ENCODE data around the gene GSDME. TPM values are rescaled to one million over a fixed set of nuclear protein-coding genes. Genes with fewer than 3 reads are reported as not detected.
A peak's percentile ranks its signal among the peaks of the same experiment; 100 is the strongest.

GSDME gene
- total and polyA plus RNA-seq, 10 of the 15 experiments (the other 5 are each of a cell fraction or from before 2014, with no cell fraction given), result 23.7 to 245 (median 128) TPM

DNA sequence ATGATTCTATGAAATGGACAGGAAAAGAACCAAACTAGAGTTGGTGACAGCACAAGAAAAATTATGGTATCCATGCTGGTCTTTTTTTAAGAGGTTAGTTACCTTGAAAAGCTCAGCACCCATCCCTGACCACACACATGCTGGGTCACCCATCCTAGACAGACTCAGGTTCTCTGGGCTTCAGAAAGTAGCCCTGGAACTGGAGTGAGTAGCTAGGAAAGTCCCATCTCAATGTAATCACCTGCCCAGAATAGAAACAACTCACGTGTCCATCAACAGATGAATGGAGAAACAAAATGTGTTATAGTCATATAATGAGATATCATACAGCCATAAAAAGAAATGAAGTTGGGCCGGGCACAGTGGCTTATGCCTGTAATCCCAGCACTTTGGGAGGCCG lies 37.0 kb downstream of the GSDME start (continued):
- TF ChIP-seq TBL1XR1 (IDR thresholded peaks at IDR 0.05; ENCODE audit: low read depth, low read length) (no peak), TCF12 (IDR thresholded peaks at IDR 0.05; ENCODE audit: low read depth, low read length) (no peak), STAT3 (IDR thresholded peaks at IDR 0.05; ENCODE audit: low read depth, low read length) (no peak), CBX3 (IDR thresholded peaks at IDR 0.05; ENCODE audit: borderline replicate concordance, low read depth) (no peak), MXI1 (IDR thresholded peaks at IDR 0.05; ENCODE audit: low read depth, low read length) (no peak), NFXL1 (IDR thresholded peaks at IDR 0.05; ENCODE audit: borderline replicate concordance) (no peak), YY1 (IDR thresholded peaks at IDR 0.05; ENCODE audit: low read depth, low read length) (no peak), RUNX3 (IDR thresholded peaks at IDR 0.05; ENCODE audit: low read length) (peak; percentile 77), EGR1 (IDR thresholded peaks at IDR 0.05; ENCODE audit: borderline replicate concordance in 1 of 2, low read depth in 2 of 2, low read length in 2 of 2) (no peak), ZNF24 (IDR thresholded peaks at IDR 0.05) (no peak), HDAC2 (IDR thresholded peaks at IDR 0.05) (no peak), ATF7 (IDR thresholded peaks at IDR 0.05; ENCODE audit: low read depth) (no peak), CBX5 (IDR thresholded peaks at IDR 0.05; ENCODE audit: low read depth) (no peak), ZNF217 (IDR thresholded peaks at IDR 0.05) (no peak), SMAD1 (IDR thresholded peaks at IDR 0.05; ENCODE audit: low read depth, partially characterized antibody) (no peak), WRNIP1 (IDR thresholded peaks at IDR 0.05; ENCODE audit: borderline replicate concordance, low read depth, low read length) (no peak)
- TF ChIP-seq, protein P1, sequence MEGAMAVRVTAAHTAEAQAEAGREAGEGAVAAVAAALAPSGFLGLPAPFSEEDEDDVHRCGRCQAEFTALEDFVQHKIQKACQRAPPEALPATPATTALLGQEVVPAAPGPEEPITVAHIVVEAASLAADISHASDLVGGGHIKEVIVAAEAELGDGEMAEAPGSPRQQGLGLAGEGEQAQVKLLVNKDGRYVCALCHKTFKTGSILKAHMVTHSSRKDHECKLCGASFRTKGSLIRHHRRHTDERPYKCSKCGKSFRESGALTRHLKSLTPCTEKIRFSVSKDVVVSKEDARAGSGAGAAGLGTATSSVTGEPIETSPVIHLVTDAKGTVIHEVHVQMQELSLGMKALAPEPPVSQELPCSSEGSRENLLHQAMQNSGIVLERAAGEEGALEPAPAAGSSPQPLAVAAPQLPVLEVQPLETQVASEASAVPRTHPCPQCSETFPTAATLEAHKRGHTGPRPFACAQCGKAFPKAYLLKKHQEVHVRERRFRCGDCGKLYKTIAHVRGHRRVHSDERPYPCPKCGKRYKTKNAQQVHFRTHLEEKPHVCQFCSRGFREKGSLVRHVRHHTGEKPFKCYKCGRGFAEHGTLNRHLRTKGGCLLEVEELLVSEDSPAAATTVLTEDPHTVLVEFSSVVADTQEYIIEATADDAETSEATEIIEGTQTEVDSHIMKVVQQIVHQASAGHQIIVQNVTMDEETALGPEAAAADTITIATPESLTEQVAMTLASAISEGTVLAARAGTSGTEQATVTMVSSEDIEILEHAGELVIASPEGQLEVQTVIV (IDR thresholded peaks at IDR 0.05; ENCODE audit: borderline replicate concordance, partially characterized antibody), result no peak
- TF ChIP-seq, protein P2, sequence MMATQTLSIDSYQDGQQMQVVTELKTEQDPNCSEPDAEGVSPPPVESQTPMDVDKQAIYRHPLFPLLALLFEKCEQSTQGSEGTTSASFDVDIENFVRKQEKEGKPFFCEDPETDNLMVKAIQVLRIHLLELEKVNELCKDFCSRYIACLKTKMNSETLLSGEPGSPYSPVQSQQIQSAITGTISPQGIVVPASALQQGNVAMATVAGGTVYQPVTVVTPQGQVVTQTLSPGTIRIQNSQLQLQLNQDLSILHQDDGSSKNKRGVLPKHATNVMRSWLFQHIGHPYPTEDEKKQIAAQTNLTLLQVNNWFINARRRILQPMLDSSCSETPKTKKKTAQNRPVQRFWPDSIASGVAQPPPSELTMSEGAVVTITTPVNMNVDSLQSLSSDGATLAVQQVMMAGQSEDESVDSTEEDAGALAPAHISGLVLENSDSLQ (IDR thresholded peaks at IDR 0.05), result peak; percentile 46; the same call in 1 of the 2 replicates
- TF ChIP-seq, protein P3, sequence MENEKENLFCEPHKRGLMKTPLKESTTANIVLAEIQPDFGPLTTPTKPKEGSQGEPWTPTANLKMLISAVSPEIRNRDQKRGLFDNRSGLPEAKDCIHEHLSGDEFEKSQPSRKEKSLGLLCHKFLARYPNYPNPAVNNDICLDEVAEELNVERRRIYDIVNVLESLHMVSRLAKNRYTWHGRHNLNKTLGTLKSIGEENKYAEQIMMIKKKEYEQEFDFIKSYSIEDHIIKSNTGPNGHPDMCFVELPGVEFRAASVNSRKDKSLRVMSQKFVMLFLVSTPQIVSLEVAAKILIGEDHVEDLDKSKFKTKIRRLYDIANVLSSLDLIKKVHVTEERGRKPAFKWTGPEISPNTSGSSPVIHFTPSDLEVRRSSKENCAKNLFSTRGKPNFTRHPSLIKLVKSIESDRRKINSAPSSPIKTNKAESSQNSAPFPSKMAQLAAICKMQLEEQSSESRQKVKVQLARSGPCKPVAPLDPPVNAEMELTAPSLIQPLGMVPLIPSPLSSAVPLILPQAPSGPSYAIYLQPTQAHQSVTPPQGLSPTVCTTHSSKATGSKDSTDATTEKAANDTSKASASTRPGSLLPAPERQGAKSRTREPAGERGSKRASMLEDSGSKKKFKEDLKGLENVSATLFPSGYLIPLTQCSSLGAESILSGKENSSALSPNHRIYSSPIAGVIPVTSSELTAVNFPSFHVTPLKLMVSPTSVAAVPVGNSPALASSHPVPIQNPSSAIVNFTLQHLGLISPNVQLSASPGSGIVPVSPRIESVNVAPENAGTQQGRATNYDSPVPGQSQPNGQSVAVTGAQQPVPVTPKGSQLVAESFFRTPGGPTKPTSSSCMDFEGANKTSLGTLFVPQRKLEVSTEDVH (IDR thresholded peaks at IDR 0.05; ENCODE audit: low read depth, partially characterized antibody), result no peak
- TF ChIP-seq, protein P4, sequence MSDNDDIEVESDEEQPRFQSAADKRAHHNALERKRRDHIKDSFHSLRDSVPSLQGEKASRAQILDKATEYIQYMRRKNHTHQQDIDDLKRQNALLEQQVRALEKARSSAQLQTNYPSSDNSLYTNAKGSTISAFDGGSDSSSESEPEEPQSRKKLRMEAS (IDR thresholded peaks at IDR 0.05; ENCODE audit: low read depth, low read length), result no peak
- TF ChIP-seq, protein P5, sequence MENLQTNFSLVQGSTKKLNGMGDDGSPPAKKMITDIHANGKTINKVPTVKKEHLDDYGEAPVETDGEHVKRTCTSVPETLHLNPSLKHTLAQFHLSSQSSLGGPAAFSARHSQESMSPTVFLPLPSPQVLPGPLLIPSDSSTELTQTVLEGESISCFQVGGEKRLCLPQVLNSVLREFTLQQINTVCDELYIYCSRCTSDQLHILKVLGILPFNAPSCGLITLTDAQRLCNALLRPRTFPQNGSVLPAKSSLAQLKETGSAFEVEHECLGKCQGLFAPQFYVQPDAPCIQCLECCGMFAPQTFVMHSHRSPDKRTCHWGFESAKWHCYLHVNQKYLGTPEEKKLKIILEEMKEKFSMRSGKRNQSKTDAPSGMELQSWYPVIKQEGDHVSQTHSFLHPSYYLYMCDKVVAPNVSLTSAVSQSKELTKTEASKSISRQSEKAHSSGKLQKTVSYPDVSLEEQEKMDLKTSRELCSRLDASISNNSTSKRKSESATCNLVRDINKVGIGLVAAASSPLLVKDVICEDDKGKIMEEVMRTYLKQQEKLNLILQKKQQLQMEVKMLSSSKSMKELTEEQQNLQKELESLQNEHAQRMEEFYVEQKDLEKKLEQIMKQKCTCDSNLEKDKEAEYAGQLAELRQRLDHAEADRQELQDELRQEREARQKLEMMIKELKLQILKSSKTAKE (IDR thresholded peaks at IDR 0.05; ENCODE audit: low read depth, poor library complexity, severe bottlenecking), result no peak
- TF ChIP-seq, protein P6, sequence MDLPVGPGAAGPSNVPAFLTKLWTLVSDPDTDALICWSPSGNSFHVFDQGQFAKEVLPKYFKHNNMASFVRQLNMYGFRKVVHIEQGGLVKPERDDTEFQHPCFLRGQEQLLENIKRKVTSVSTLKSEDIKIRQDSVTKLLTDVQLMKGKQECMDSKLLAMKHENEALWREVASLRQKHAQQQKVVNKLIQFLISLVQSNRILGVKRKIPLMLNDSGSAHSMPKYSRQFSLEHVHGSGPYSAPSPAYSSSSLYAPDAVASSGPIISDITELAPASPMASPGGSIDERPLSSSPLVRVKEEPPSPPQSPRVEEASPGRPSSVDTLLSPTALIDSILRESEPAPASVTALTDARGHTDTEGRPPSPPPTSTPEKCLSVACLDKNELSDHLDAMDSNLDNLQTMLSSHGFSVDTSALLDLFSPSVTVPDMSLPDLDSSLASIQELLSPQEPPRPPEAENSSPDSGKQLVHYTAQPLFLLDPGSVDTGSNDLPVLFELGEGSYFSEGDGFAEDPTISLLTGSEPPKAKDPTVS (IDR thresholded peaks at IDR 0.05; ENCODE audit: low read depth, low read length), result no peak
